ENCODE results near the gene CHAF1B.
"Not testable (repeated sequence)": the region's sequence is repeated elsewhere in the genome, so short reads cannot be mapped to it uniquely, and the experiment has no call there.

Gene CHAF1B

GRCh38 chr21:36388835-36389234, 3.6 kb downstream of the CHAF1B start:
- DNase-seq: no peak

GRCh38 chr21:36391649-36392048, 6.5 kb downstream of the CHAF1B start:
- DNase-seq: not testable (repeated sequence)

- no peak for DNase-seq
Measured at GRCh38 chr21:36395353-36396111, 10.3 kb downstream of the CHAF1B start.

- DNase-seq: no peak
Measured at GRCh38 chr21:36396325-36396724, 11.1 kb downstream of the CHAF1B start.

GRCh38 chr21:36396971-36397370, 11.8 kb downstream of the CHAF1B start:
- DNase-seq: no peak

GRCh38 chr21:36397606-36398005, 12.4 kb downstream of the CHAF1B start:
- DNase-seq: no peak

- DNase-seq: not testable (repeated sequence)
Measured at GRCh38 chr21:36399736-36400135, 14.5 kb downstream of the CHAF1B start.

GRCh38 chr21:36400719-36401118, 15.5 kb downstream of the CHAF1B start:
- no peak for DNase-seq

- no peak for DNase-seq
Measured at GRCh38 chr21:36402339-36402738, 17.1 kb downstream of the CHAF1B start.

GRCh38 chr21:36403713-36404112, 18.5 kb downstream of the CHAF1B start:
- no peak for DNase-seq

- DNase-seq: no peak
Measured at GRCh38 chr21:36408568-36408967, 23.4 kb downstream of the CHAF1B start.

GRCh38 chr21:36411301-36411700, 26.1 kb downstream of the CHAF1B start:
- DNase-seq: no peak

GRCh38 chr21:36412916-36413315, 27.7 kb downstream of the CHAF1B start:
- DNase-seq: no peak

GRCh38 chr21:36415375-36415774, 30.2 kb downstream of the CHAF1B start:
- DNase-seq: no peak

GRCh38 chr21:36419241-36419640, 34.0 kb downstream of the CHAF1B start:
- no peak for DNase-seq

GRCh38 chr21:36419996-36420395, 34.8 kb downstream of the CHAF1B start:
- peak; percentile 70 for DNase-seq

GRCh38 chr21:36420571-36421339, 35.6 kb downstream of the CHAF1B start:
- DNase-seq: peak; percentile 42

- peak; percentile 66 for DNase-seq
Measured at GRCh38 chr21:36422279-36423098, 37.3 kb downstream of the CHAF1B start.

GRCh38 chr21:36423771-36424433, 38.7 kb downstream of the CHAF1B start:
- DNase-seq: no peak

- no peak for DNase-seq
Measured at GRCh38 chr21:36424592-36424991, 39.4 kb downstream of the CHAF1B start.

- DNase-seq: no peak
Measured at GRCh38 chr21:36425286-36425685, 40.1 kb downstream of the CHAF1B start.

GRCh38 chr21:36427502-36427901, 42.3 kb downstream of the CHAF1B start:
- DNase-seq: no peak

Data from activated effector memory CD4-positive, alpha-beta T cell treated with anti-CD3 and anti-CD28 coated beads, Interleukin-2, amount 50 U/mL, for 16 hours (primary cell).